Adrenal gland (tissue), 12 donors: ENCODE measurements around the gene ICA1. TPM values are rescaled to one million over a fixed set of nuclear protein-coding genes. Genes with fewer than 3 reads are reported as not detected.

Experiments used
- DNase-seq, 7 donors: peaks; one replicate each; pipeline ENCODE4 v3.0.0-alpha.2; 2019 to 2020
- H3K27ac ChIP-seq, 5 donors: fragments of 200-600 bp; sonication (generic) in 4 of 5; 1 replicate in 3 of 5; 2 replicates in 2 of 5; pipeline versions ENCODE4 v1.5.1 to v1.8.0; 2016 to 2020; ENCODE audit warnings: mild to moderate bottlenecking in 1 of 5
- H3K27me3 ChIP-seq: fragments of 200-600 bp; 2 replicates; pipeline ENCODE4 v1.8.0; 2021
- H3K36me3 ChIP-seq, 2 donors: fragments of 200-600 bp; replicated peaks in 1 of 2; 1 replicate in 1 of 2; 2 replicates in 1 of 2; pipeline versions ENCODE4 v1.5.1 to v1.8.0; 2018 to 2022
- H3K4me1 ChIP-seq, 2 donors: fragments of 200-600 bp; replicated peaks in 1 of 2; 1 replicate in 1 of 2; 2 replicates in 1 of 2; pipeline versions ENCODE4 v1.5.1 to v1.8.0; 2018 to 2021
- H3K4me3 ChIP-seq, 4 donors: fragments of 200-600 bp; sonication (generic) in 3 of 4; one replicate each; pipeline ENCODE4 v1.5.1; 2016 to 2018
- H3K9me3 ChIP-seq, 3 donors: fragments of 200-600 bp; sonication (generic) in 1 of 3; replicated peaks in 1 of 3; 1 replicate in 2 of 3; 2 replicates in 1 of 3; pipeline versions ENCODE4 v1.5.1 to v1.8.0; 2016 to 2021
- CTCF ChIP-seq, 6 experiments: fragments of 450-650 bp in 4 of 6; fragments of 200-600 bp in 2 of 6; sonication (generic) in 1 of 6; IDR thresholded peaks; 1 replicate in 5 of 6; 2 replicates in 1 of 6; pipeline versions ENCODE4 v1.5.1 to v1.8.0; 2016 to 2021; ENCODE audit warnings: antibody characterized with exemption in 6 of 6, mild to moderate bottlenecking in 2 of 6, moderate library complexity in 1 of 6
- POLR2A ChIP-seq, 2 donors: fragments of 450-650 bp; IDR thresholded peaks; one replicate each; pipeline ENCODE4 v1.6.1; 2017; ENCODE audit warnings: antibody characterized with exemption in 2 of 2, mild to moderate bottlenecking in 2 of 2, moderate library complexity in 1 of 2
- WGBS, 4 donors: extraction: QIAGEN DNeasy Blood & Tissue Kit in 2 of 4; methylation state at CpG; one replicate each; pipeline versions ENCODE4 v1.1.5 to v1.1.7; 2013 to 2017; 5-methylcytosine and 5-hydroxymethylcytosine counted together
- intact Hi-C, 2 donors: fragments of 100-400 bp; cut with DNase I; formaldehyde crosslinking; loops; one replicate each; pipeline versions ENCODE4 v1.14.1 to v1.15.0; 2022 to 2023
- polyA plus RNA-seq, 3 donors: library from polyadenylated mRNA; stranded (reverse); fragments of 200-250 nt in 2 of 3; fragments of 350-450 nt in 1 of 3; fragmentation: Illumina TruSeq in 1 of 3; extraction: RNeasy Lipid Tissue Mini Kit (QIAGEN cat#74804) in 1 of 3; gene quantifications; one replicate each; pipeline ENCODE4 v1.2.3, GENCODE V29; 2013 to 2014
- total RNA-seq, 9 donors: library from RNA; depleted of rRNA in 4 of 9; stranded (reverse); fragments of >200 nt in 4 of 9; fragments of 120-200 nt in 1 of 9; fragmentation: NEBNext Ultra II Directional in 1 of 9; extraction: Animal tissue kit (Norgen Biotek cat#: 25700) in 1 of 9; gene quantifications; one replicate each; pipeline versions ENCODE4 v1.1.0 to v1.2.4, GENCODE V29; 2013 to 2023
- donor health status: healthy with polysubstance abuse.
- donor health status: Bipolar disorder and iron deficiency.
- donor health status: DM: yes; HTN: yes; CAD: no.
- donor health status: DM: no; HTN: no; CAD: no.
- donor health status: DM: no; HTN: no; CAD: no.
- donor health status: DM: yes; HTN: yes; CAD: no.

The ICA1 gene
- total and polyA plus RNA-seq, 12 donors: 5.0 to 16.1 (median 8.4) TPM; not detected in 1

- WGBS, 4 donors: 72 to 76% (median 74%) methylated on average over 7 of the region's 7 CpGs
- TF ChIP-seq POLR2A (IDR thresholded peaks at IDR 0.05) (no peak), CTCF (IDR thresholded peaks at IDR 0.05) (no peak)
- H3K27me3 ChIP-seq: no peaks in the 10 kb centered on the region
- no peak for DNase-seq
- no peak overlapping the region for H3K27ac ChIP-seq
- H3K4me3 ChIP-seq: no peak overlapping the region
- H3K9me3 ChIP-seq: no peaks in the 10 kb centered on the region
- H3K4me1 ChIP-seq: peaks cover 0 to 14% of the 10 kb centered on the region in 2 donors
- intact Hi-C loops: no loop called here
- no peaks in the 10 kb centered on the region for H3K36me3 ChIP-seq
Measured at GRCh38 chr7:8179486-8179885, 82.5 kb downstream of the ICA1 start.

- TF ChIP-seq CTCF (IDR thresholded peaks at IDR 0.05): no peak
- TF ChIP-seq POLR2A (IDR thresholded peaks at IDR 0.05): no peak
- no peaks in the 10 kb centered on the region for H3K36me3 ChIP-seq
- peaks cover 0 to 21% of the 10 kb centered on the region in 2 donors for H3K4me1 ChIP-seq
- no peaks in the 10 kb centered on the region for H3K27me3 ChIP-seq
- no peaks in the 10 kb centered on the region for H3K9me3 ChIP-seq
- H3K27ac ChIP-seq: no peak overlapping the region
- no peak overlapping the region for H3K4me3 ChIP-seq
- intact Hi-C loops: no loop called here
- DNase-seq: no peak
Measured at GRCh38 chr7:8178353-8178752, 83.6 kb downstream of the ICA1 start.

GRCh38 chr7:8177109-8177933 lies 84.6 kb downstream of the ICA1 start:
- Histone ChIP-seq H3K36me3 (no peaks in the 10 kb centered on the region), H3K27me3 (no peaks in the 10 kb centered on the region), H3K9me3 (peaks cover 0 to 4% (median 0%) of the 10 kb centered on the region in 3 donors), H3K4me1 (peaks cover 0 to 25% of the 10 kb centered on the region in 2 donors), H3K27ac (peak overlapping the region in 2 of 5 donors; percentile 27 to 63), H3K4me3 (no peak overlapping the region)
- peak in 1 of 7 donors; percentile 8 for DNase-seq
- no peak for TF ChIP-seq CTCF (IDR thresholded peaks at IDR 0.05)
- no peak for TF ChIP-seq POLR2A (IDR thresholded peaks at IDR 0.05)
- WGBS, 4 donors: 61 to 67% (median 64%) methylated on average over 4 of the region's 4 CpGs
- intact Hi-C loops: no loop called here

GRCh38 chr7:8176370-8177081 lies 85.4 kb downstream of the ICA1 start:
- intact Hi-C loops: no loop called here
- no peak for TF ChIP-seq CTCF (IDR thresholded peaks at IDR 0.05)
- no peaks in the 10 kb centered on the region for H3K36me3 ChIP-seq
- WGBS, 4 donors: 60 to 71% (median 66%) methylated on average over 10 of the region's 10 CpGs
- DNase-seq: peak in 2 of 7 donors; percentile 13 to 17
- peaks cover 0 to 9% (median 0%) of the 10 kb centered on the region in 3 donors for H3K9me3 ChIP-seq
- H3K27me3 ChIP-seq: no peaks in the 10 kb centered on the region
- H3K4me3 ChIP-seq: no peak overlapping the region
- peaks cover 0 to 25% of the 10 kb centered on the region in 2 donors for H3K4me1 ChIP-seq
- H3K27ac ChIP-seq: peak overlapping the region in 1 of 5 donors; percentile 63
